K562 (cell line): Measurements from ENCODE around the gene AJM1. TPM values are rescaled to one million over a fixed set of nuclear protein-coding genes. Genes with fewer than 3 reads are reported as not detected.
A peak's percentile ranks its signal among the peaks of the same experiment; 100 is the strongest.

Experiments
- ATAC-seq: fragments of 200-7000 bp; cut with Tn5 transposase; 3 replicates; pipeline ENCODE4 v1.9.1; 2020; ENCODE audit warnings: moderate library complexity
- BruUV-seq: library from RNA; stranded (reverse); fragments of 400-500 nt; replicated peaks from 2 replicates; lab custom pipeline; 2021; lab: Mats Ljungman, UMichigan
- CTCF ChIA-PET: fragments of 300-600 bp; formaldehyde crosslinking; extraction: SDS; loops from one replicate; lab custom pipeline; 2021; ENCODE audit warnings: low intra/inter-chr PET ratio; lab: Yijun Ruan, JAX
- POLR2A ChIA-PET: fragments of 300-600, 350-650 bp; sonication (Branson Sonifier 250); formaldehyde crosslinking; extraction: SDS; loops from one replicate; lab custom pipeline; 2021; ENCODE audit warnings: antibody characterized with exemption, inconsistent platforms; lab: Yijun Ruan, JAX
- DNase-seq, 4 experiments: peaks; one replicate each; pipeline versions ENCODE4 v3.0.0 to v3.0.0-alpha.2; 2011 to 2018; ENCODE audit warnings: low spot score in 3 of 4, mixed read lengths in 3 of 4; ENCODE audit errors: extremely low read depth in 1 of 4
- FAIRE-seq: peaks from 2 replicates; lab custom pipeline; 2011; peaks lifted over from hg19 to GRCh38; lab: Jason Lieb, UNC
- H2AFZ ChIP-seq: 2 replicates; pipeline ENCODE4 v1.6.0; 2011; ENCODE audit warnings: low read depth, low read length, control low read depth, inconsistent platforms
- H3K27ac ChIP-seq: fragments of 200-600 bp; 3 replicates; pipeline ENCODE4 v1.8.0; 2011; ENCODE audit warnings: low read depth, mild to moderate bottlenecking, control low read depth, inconsistent platforms, low read length, moderate library complexity, mixed read lengths; ENCODE audit errors: extremely low read depth
- H3K27me3 ChIP-seq, 2 experiments: fragments of 300-600 bp in 1 of 2; 2 replicates in 1 of 2; 3 replicates in 1 of 2; pipeline versions ENCODE4 v1.6.0 to v1.8.0; 2011; ENCODE audit warnings: inconsistent platforms in 2 of 2, low read length in 2 of 2, mild to moderate bottlenecking in 1 of 2, mixed read lengths in 1 of 2, moderate library complexity in 1 of 2; ENCODE audit not compliant: control insufficient read depth in 2 of 2, insufficient read depth in 2 of 2
- H3K36me3 ChIP-seq: fragments of 300-600 bp; 3 replicates; pipeline ENCODE4 v1.8.0; 2011; ENCODE audit warnings: mild to moderate bottlenecking, low read length, inconsistent platforms; ENCODE audit not compliant: control insufficient read depth, insufficient read depth
- H3K4me1 ChIP-seq, 2 experiments: fragments of 200-600 bp in 1 of 2; replicated peaks in 1 of 2; 2 replicates in 1 of 2; 3 replicates in 1 of 2; pipeline versions ENCODE4 v1.5.1 to v1.8.0; 2011; ENCODE audit warnings: inconsistent platforms in 2 of 2, low read length in 2 of 2, mild to moderate bottlenecking in 1 of 2, mixed read lengths in 1 of 2, moderate library complexity in 1 of 2; ENCODE audit not compliant: control insufficient read depth in 2 of 2, insufficient read depth in 2 of 2
- H3K4me2 ChIP-seq: 2 replicates; pipeline ENCODE4 v1.6.1; 2011; ENCODE audit warnings: low read length, control low read depth, inconsistent platforms, mixed read lengths; ENCODE audit not compliant: insufficient read depth
- H3K4me3 ChIP-seq: fragments of 200-600 bp; sonication (generic), shearing (Covaris generic); 2 replicates; pipeline ENCODE4 v1.5.1; 2016; ENCODE audit warnings: control low read depth, inconsistent platforms
- H3K79me2 ChIP-seq: fragments of 200-600 bp; 3 replicates; pipeline ENCODE4 v1.8.0; 2011; ENCODE audit warnings: low read length, inconsistent platforms; ENCODE audit not compliant: control insufficient read depth, insufficient read depth
- H3K9ac ChIP-seq, 2 experiments: 2 replicates each; pipeline versions ENCODE4 v1.6.0 to v1.6.1; 2011; ENCODE audit warnings: low read depth in 2 of 2, low read length in 2 of 2, control low read depth in 1 of 2, inconsistent platforms in 1 of 2, mild to moderate bottlenecking in 1 of 2, mixed read lengths in 1 of 2; ENCODE audit not compliant: insufficient read depth in 1 of 2
- H3K9me1 ChIP-seq: one replicate; pipeline ENCODE4 v1.6.0; 2011; ENCODE audit warnings: inconsistent platforms, mild to moderate bottlenecking, low read length, moderate library complexity; ENCODE audit not compliant: control insufficient read depth, insufficient read depth
- H3K9me3 ChIP-seq: replicated peaks from 2 replicates; pipeline ENCODE4 v1.5.1; 2011; ENCODE audit warnings: low read depth, low read length, inconsistent platforms; ENCODE audit not compliant: control insufficient read depth, insufficient read depth
- H4K20me1 ChIP-seq: replicated peaks from 2 replicates; pipeline ENCODE4 v1.6.1; 2011; ENCODE audit warnings: low read length, inconsistent platforms, mixed read lengths; ENCODE audit not compliant: control insufficient read depth, insufficient read depth
- EP400 ChIP-seq: fragments of 450-650 bp; IDR thresholded peaks from 2 replicates; pipeline ENCODE4 v1.6.1; 2017; ENCODE audit warnings: antibody characterized with exemption, mild to moderate bottlenecking, moderate library complexity
- FOXP4 ChIP-seq: sonication (generic); formaldehyde crosslinking; IDR thresholded peaks from 2 replicates; pipeline ENCODE4 v1.8.0; 2022; ENCODE audit warnings: mild to moderate bottlenecking, missing genetic modification reagents, borderline replicate concordance
- HCFC1 ChIP-seq: IDR thresholded peaks from 2 replicates; pipeline ENCODE4 v1.6.1; 2012; ENCODE audit warnings: low read depth, low read length, improper control_type of control experiment
- HDAC2 ChIP-seq: fragments of 450-650 bp; IDR thresholded peaks from 2 replicates; pipeline ENCODE4 v1.6.1; 2016; ENCODE audit warnings: mild to moderate bottlenecking
- HMG20B ChIP-seq: fragments of 250-450 bp; sonication (Bioruptor Pico); IDR thresholded peaks from 2 replicates; pipeline ENCODE4 v1.5.0; 2021; ENCODE audit warnings: mild to moderate bottlenecking
- HMGN3 ChIP-seq: IDR thresholded peaks from 2 replicates; pipeline ENCODE4 v1.6.1; 2011; ENCODE audit warnings: borderline replicate concordance, low read depth, mild to moderate bottlenecking, mixed read lengths, low read length; ENCODE audit not compliant: insufficient read length; ENCODE audit errors: extremely low read depth
- HNRNPH1 ChIP-seq: fragments of 200-400 bp; formaldehyde crosslinking; optimal IDR thresholded peaks from 2 replicates; pipeline ENCODE3; 2017; ENCODE audit warnings: low read depth, mild to moderate bottlenecking, low read length, moderate library complexity
- NR0B1 ChIP-seq: fragments of 450-650 bp; IDR thresholded peaks from one replicate; pipeline ENCODE4 v1.6.1; 2018; ENCODE audit warnings: mild to moderate bottlenecking, moderate library complexity; ENCODE audit not compliant: partially characterized antibody
- POLR2G ChIP-seq: fragments of 200-400 bp; formaldehyde crosslinking; IDR thresholded peaks from 2 replicates; pipeline ENCODE4 v1.6.1; 2017; ENCODE audit warnings: low read depth, mild to moderate bottlenecking, antibody characterized with exemption, low read length, moderate library complexity
- RBFOX2 ChIP-seq: fragments of 200-400 bp; formaldehyde crosslinking; IDR thresholded peaks from 2 replicates; pipeline ENCODE4 v1.6.1; 2017; ENCODE audit warnings: low read depth, mild to moderate bottlenecking, low read length, moderate library complexity
- TEAD2 ChIP-seq: fragments of 450-650 bp; IDR thresholded peaks from 2 replicates; pipeline ENCODE4 v1.6.1; 2016; ENCODE audit warnings: missing genetic modification characterization, control low read depth, missing compliant biosample characterization
- ZC3H4 ChIP-seq: sonication (generic); formaldehyde crosslinking; IDR thresholded peaks from 2 replicates; pipeline ENCODE4 v1.9.0; 2021; ENCODE audit warnings: missing genetic modification reagents, borderline replicate concordance
- ZNF184 ChIP-seq: sonication (generic); formaldehyde crosslinking; IDR thresholded peaks from 2 replicates; pipeline ENCODE4 v1.5.0; 2020; ENCODE audit warnings: missing genetic modification reagents
- ZNF217 ChIP-seq: sonication (generic); formaldehyde crosslinking; IDR thresholded peaks from 2 replicates; pipeline ENCODE4 v1.8.0; 2022; ENCODE audit warnings: mild to moderate bottlenecking, missing genetic modification reagents
- ZNF551 ChIP-seq: fragments of 250-450 bp; sonication (Bioruptor Pico); IDR thresholded peaks from 2 replicates; pipeline ENCODE4 v1.5.0; 2021; ENCODE audit warnings: mild to moderate bottlenecking, moderate library complexity
- ZNF583 ChIP-seq: fragments of 250-450 bp; sonication (Bioruptor Pico); IDR thresholded peaks from 2 replicates; pipeline ENCODE4 v1.4.0; 2020
- WGBS: fragments of 100-300 bp; shearing (Covaris generic); methylation state at CpG from one replicate; pipeline ENCODE4 v1.1.6; 2016; ENCODE audit warnings: low coverage, mixed read lengths; ENCODE audit not compliant: insufficient coverage; ENCODE audit errors: missing lambda C conversion rate; 5-methylcytosine and 5-hydroxymethylcytosine counted together
- in situ Hi-C: fragments of 300-500 bp; cut with MboI; formaldehyde crosslinking; loops from 4 replicates; pipeline ENCODE4 v1.15.0; 2018; ENCODE audit warnings: inconsistent platforms, mixed read lengths
- intact Hi-C: fragments of 100-400 bp; cut with micrococcal nuclease; formaldehyde crosslinking; loops from 2 replicates; pipeline ENCODE4 v1.14.2; 2022
- polyA plus RNA-seq, 8 experiments: library from polyadenylated mRNA; depleted of rRNA in 4 of 8; stranded (reverse) in 5 of 8; unstranded in 3 of 8; fragments of >200 nt; fragmentation: Nextera tagmentation in 2 of 8; fragmentation: Illumina TruSeq in 1 of 8; extraction: Ambion mirVana in 2 of 8; extraction: Trizol in 1 of 8; gene quantifications; 2 replicates each; pipeline versions ENCODE4 v1.2.1 to v1.2.3, GENCODE V29; 2011 to 2014; ENCODE audit warnings: inconsistent platforms in 1 of 8, missing spikeins in 1 of 8
- total RNA-seq, 7 experiments: library from RNA; depleted of rRNA in 6 of 7; stranded (reverse); fragments of >200 nt in 6 of 7; fragmentation: Illumina TruSeq in 2 of 7; extraction: Trizol in 2 of 7; gene quantifications; 2 replicates each; pipeline versions ENCODE4 v1.2.1 to v1.2.3, GENCODE V29; 2011 to 2021; ENCODE audit warnings: low replicate concordance in 1 of 7
- TF ChIP-seq, protein P1 (sequence below): fragments of 250-450 bp; sonication (Bioruptor Pico); IDR thresholded peaks from 2 replicates; pipeline ENCODE4 v1.8.0; 2022; ENCODE audit warnings: moderate library complexity, mild to moderate bottlenecking, inconsistent platforms

The AJM1 gene
- total and polyA plus RNA-seq, 9 of the 15 experiments (the other 6 are each of a cell fraction or from before 2014, with no cell fraction given): 0.01 to 3.7 (median 0.65) TPM; not detected in 1

DNA sequence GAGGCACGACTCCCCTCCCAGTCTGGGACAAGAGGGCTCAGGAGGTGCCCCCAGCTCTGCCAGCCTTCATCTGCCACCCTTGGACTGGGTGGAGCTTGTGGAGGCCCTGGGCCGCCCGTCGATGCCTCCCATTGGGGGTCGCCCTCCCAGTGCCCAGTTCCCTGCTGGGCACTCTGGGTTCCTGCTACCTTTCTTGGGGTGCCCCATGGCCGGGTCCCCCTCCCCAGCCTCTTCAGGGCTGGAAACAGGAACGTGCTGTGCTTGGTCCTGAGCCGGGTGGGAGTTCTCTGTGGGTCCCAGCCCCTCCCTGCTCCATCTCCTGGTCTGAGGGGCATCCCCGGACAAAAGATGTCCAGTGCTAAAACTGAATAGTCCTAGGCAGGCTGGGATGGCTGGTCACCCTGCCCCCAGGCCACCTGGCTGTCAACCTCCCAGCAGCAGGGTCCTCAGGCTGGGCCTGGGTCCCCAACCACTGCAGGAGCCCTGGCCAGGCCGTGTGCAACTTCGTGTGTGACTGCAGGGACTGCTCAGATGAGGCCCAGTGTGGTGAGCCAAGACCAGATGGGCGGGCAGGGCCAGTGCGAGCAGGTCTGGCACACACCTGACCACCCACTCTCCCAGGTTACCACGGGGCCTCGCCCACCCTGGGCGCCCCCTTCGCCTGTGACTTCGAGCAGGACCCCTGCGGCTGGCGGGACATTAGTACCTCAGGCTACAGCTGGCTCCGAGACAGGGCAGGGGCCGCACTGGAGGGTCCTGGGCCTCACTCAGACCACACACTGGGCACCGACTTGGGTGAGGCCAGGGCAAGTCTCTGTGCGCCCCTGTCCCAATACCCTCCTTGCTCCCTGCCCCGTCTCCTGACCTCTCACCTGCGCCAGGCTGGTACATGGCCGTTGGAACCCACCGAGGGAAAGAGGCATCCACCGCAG, 10.7 kb downstream of the AJM1 start:
- ATAC-seq (no peak), DNase-seq (no peak), FAIRE-seq (no peak)
- 0 out of 2 replicates have a peak, but pooled peaks cover 7% of the 10 kb centered on the region for H4K20me1 ChIP-seq
- WGBS: 87% methylated on average over 20 of the region's 29 CpGs
- no peak overlapping the region for H3K4me2 ChIP-seq
- H2AFZ ChIP-seq: no peak overlapping the region
- no peaks in the 10 kb centered on the region for H3K27me3 ChIP-seq
- peak overlapping the region in 1 of 2 experiments; percentile 54; a peak in 1 of 4 replicates for H3K9ac ChIP-seq
- intact Hi-C loops: no loop called here
- H3K4me3 ChIP-seq: no peak overlapping the region
- peaks cover 9 to 89% of the 10 kb centered on the region in 2 experiments; a peak in 4 of 5 replicates for H3K4me1 ChIP-seq
- H3K79me2 ChIP-seq: peaks cover 23% of the 10 kb centered on the region
- no peaks in the 10 kb centered on the region for H3K9me3 ChIP-seq
- ChIA-PET POLR2A (no interaction called here), CTCF (no interaction called here)
- peaks cover 29% of the 10 kb centered on the region; the same call in 1 of the 3 replicates for H3K36me3 ChIP-seq
- in situ Hi-C loops: no loop called here
- H3K9me1 ChIP-seq: no peaks in the 10 kb centered on the region
- no TSS peak for BruUV-seq
- no peak overlapping the region for H3K27ac ChIP-seq
- TF ChIP-seq HCFC1 (no peak), POLR2G (peak; percentile 54), HNRNPH1 (no peak), ZNF551 (no peak), ZNF184 (no peak), ZNF583 (CRISPR knock-in tag) (no peak), ZC3H4 (CRISPR knock-in tag) (no peak), HMGN3 (peak; percentile 31), ZNF217 (CRISPR knock-in tag) (no peak), EP400 (no peak), NR0B1 (no peak), HMG20B (CRISPR knock-in tag) (no peak), FOXP4 (CRISPR knock-in tag) (no peak), TEAD2 (tag) (no peak), RBFOX2 (peak; percentile 49), HDAC2 (no peak)
- TF ChIP-seq, protein P1, sequence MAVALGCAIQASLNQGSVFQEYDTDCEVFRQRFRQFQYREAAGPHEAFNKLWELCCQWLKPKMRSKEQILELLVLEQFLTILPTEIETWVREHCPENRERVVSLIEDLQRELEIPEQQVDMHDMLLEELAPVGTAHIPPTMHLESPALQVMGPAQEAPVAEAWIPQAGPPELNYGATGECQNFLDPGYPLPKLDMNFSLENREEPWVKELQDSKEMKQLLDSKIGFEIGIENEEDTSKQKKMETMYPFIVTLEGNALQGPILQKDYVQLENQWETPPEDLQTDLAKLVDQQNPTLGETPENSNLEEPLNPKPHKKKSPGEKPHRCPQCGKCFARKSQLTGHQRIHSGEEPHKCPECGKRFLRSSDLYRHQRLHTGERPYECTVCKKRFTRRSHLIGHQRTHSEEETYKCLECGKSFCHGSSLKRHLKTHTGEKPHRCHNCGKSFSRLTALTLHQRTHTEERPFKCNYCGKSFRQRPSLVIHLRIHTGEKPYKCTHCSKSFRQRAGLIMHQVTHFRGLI (CRISPR knock-in tag): no peak
